Muscle of back (tissue), 13 donors: ENCODE measurements around the gene INPP5B. TPM values are rescaled to one million over a fixed set of nuclear protein-coding genes. Genes with fewer than 3 reads are reported as not detected.
"Not testable (repeated sequence)": the region's sequence is repeated elsewhere in the genome, so short reads cannot be mapped to it uniquely, and the experiment has no call there.

Source experiments
- DNase-seq, 3 donors: peaks; one replicate each; pipeline versions ENCODE4 v3.0.0 to v3.0.0-alpha.2; 2013
- long read RNA-seq, 9 donors: transcript quantifications; one replicate each; lab custom pipeline, GENCODE V29; 2026
- polyA plus RNA-seq, 10 donors: library from polyadenylated mRNA; unstranded; fragments of 120-200 nt; gene quantifications; one replicate each; pipeline ENCODE4 v1.2.1, GENCODE V29; 2013; ENCODE audit not compliant: insufficient read length in 10 of 10

INPP5B gene
- 10 to 100 TPM in 9 of 10 donors, 1 to 10 TPM in 1; 7.1 to 13.6 (median 10.8) TPM for polyA plus RNA-seq
- long read RNA-seq, donor 1 = 0 reads
- long read RNA-seq, donor 2 = 0 reads
- long read RNA-seq, donor 3 = 0 reads
- long read RNA-seq, donor 4 = 0 reads
- long read RNA-seq, donor 5, partial matches to known transcripts = 0 of 1 reads
- long read RNA-seq, donor 5, other reads (novel, unspliced or antisense) = 0 of 1 reads
- long read RNA-seq, donor 6, partial matches to known transcripts = 0 of 1 reads
- long read RNA-seq, donor 6, other reads (novel, unspliced or antisense) = 0 of 1 reads
- long read RNA-seq, donor 7 = 0 reads
- long read RNA-seq, donor 8 = 0 reads
- long read RNA-seq, donor 9 = 0 reads

DNA sequence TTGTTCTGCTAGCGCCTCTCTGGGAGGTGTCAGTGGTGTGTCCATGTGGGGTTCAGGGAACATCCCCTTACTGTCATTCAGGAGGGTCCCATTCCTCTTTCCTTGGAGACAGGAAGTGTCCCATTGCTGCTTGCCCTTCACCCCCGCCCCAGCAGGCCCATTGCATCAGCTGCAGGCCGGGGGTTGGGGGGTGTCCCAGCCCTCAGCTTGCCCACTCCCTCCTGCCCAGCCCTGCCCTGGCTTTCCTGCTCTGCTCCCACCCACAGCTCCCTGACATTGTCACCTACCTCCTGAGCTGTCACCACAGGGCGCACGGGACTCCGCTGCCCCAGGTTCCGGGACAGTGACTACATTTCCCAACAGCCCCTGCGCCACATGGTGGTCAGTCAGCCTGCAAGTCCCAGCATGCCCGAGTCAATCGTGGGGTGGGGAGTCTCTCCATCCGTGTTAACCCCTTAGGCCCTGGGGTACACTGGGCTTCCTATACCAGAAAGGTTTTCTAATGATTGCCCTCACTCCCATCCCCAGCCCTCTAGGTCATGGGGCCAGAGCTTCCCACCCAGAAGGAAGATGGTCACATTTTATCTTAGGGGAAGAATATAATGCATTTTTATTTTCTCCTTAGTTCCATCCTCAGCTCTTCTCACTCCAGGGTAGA, at the start of gene INPP5B:
TSS of gene INPP5B (minus strand) at position 351 of the 658 bp plus-strand sequence. CDS start 745 bp downstream, outside the sequence.
- DNase-seq = peak; percentile 85 to 96 (median 87)

DNA sequence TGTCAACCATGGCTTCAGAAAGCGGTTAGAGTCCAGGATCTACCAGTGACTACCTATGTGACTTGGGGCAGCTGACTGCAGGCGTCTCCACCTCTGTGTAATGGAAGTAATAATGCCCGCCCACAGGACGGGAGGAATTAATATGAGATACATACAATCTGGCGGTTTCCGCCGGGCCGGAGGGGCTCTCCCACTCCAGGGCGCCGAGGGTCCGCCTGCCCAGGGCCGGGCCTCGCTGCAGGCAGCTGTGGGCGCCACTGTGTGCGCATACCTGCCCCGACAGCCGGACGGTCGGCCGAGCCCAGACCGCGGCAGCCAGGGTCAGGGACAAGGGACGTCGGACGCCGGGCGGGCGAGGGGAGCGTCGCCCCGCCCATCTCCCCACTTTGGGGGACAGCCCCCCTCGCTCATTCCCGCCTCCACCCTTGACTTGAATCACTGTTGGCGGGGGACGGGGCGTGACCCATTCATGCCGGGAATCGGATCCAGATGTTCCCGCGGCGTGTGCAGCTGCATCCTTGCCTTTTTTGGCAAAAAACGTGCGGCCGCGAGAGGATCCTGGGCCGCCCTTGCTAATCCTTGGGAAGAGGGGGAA, 49.0 kb upstream of the INPP5B start:
- DNase-seq = peak; percentile 96 to 98 (median 96)

DNA sequence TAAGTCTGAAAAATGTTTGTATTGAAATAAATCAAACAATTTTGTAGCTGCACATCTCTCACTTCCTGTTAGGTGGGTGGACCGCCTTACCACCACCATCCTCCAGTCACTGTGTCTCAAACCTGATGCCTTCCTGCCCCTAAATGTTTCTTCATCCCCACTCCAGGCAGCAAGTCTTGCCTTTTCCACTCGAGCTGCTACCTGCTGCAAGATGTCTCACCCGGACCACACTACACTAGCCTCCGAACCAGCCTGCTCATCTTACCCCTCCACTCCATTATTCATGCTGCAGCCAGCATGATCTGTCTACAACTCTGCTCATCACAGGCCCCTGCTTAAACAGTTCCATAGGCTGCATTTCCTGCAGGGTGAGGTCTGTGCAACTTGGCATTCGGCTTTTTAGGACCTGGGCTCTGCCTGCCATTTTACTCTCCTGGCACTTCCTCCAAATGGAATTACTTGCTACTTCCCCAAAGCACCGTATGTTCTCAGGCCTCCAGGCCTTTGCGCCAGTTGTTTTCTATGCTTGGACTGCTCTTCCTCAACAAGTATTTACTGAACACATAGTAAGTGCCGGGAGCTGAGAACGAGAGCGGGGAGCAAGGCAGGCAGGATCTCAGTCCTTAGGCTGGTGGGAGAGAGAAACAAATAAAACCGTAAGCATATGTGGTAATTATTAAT, 48.2 kb upstream of the INPP5B start:
- DNase-seq = peak in 1 of 3 donors; percentile 55

- no peak for DNase-seq
These were observed 42.6 kb upstream of the INPP5B start for GRCh38 chr1:37989361-37989930.

DNA sequence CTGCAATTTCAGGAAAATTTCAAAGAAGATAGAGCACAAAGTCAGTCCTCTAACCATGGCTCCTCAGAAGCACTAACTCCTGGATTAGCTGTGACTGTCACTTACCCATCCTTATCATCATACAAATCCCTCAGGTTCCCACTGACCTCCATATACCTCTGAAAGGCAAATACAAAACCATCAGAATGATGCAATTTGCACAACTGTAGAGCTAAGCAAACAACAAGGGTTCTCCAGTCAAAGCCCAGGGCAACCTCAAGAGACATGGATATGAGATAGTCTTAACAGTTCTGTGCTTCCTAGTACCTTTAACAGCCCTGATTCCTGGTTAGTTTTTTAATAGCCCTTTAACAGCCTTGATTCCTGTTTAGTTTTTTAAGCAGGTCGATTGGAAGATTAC, 40.8 kb upstream of the INPP5B start:
- DNase-seq = no peak

DNA sequence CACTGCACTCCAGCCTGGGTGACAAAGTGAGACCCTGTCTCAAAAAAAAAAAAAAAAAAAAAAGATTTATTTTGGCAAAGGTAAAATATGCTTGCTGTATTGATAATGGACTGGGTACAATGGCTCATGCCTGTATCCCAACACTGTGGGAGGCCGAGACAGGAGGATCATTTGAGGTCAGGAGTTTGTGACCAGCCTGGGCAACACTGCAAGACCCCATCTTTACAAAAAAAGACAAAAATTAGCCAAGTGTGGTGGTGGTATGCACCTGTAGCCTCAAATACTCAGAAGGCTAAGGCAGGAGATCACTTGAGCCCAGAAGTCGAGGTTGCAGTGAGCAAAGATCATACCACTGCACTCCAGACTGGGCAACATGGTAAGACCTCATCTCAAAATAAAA, 36.7 kb upstream of the INPP5B start:
- DNase-seq = no peak

DNA sequence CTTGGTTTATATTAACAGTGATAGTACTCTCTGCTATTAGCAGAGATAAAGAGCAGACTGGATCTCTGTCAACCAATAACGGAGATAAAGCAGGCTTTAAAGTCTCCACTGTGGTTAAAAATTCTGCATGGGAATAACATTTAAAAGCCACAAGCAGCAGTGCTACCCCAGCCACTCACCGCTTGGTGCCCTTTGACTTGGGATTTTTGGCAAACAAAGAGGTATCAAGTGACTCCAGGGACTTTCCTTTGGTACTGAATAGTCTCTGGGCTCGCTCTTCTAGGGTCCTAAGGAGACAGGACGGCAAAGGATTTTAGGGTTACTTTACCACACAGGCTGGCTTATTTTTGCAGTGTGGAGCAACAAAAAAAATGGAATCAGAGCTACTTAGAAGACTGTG, 31.7 kb upstream of the INPP5B start:
- DNase-seq = no peak

GRCh38 chr1:37975083-37975482, 28.2 kb upstream of the INPP5B start:
- not testable (repeated sequence) for DNase-seq

DNA sequence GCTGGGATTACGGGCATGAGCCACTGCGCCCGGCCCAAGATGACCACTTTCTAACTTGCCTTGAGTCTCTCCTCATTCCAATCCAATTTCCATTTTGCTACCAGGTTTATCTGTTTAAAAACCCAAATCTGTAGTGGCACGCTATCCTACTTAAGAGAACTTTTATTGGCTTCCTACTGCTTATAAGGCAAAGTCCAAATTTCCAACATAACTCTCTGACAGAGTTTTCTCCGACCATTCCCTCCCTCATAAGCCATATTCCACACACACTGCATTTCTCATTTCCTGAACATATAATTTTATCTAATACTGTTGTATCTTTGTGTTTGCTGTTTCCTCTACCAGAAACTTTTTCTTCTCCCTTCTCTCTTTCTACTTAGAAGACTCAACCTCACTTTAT, 27.7 kb upstream of the INPP5B start:
- DNase-seq = no peak

DNA sequence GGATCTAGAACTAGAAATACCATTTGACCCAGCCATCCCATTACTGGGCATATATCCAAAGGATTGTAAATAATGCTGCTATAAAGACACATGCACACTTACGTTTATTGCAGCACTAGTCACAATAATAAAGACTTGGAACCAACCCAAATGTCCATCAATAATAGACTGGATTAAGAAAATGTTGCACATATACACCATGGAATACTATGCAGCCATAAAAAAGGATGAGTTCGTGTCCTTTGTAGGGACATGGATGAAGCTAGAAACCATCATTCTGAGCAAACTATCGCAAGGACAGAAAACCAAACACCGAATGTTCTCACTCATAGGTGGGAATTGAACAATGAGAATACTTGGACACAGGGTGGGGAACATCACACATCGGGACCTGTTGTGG, 26.8 kb upstream of the INPP5B start:
- not testable (repeated sequence) for DNase-seq

DNA sequence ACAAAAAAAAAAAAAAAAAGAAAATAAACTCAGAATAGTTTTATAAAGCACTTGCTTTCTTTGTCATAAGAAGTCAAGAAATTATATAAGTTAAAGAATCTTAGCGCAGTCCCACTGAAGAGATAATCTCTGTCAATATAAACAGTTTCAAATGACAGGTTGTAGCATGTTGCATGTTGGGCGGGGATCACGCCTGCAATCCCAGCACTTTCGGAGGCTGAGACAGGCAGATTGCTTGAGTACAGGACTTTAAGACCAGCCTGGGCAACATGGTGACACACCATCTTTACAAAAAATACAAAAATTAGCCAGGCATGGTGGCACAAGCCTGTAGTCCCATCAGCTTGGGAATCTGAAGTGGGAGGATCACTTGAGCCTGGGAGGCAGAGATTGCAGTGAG, 18.4 kb upstream of the INPP5B start:
- no peak for DNase-seq

- DNase-seq = not testable (repeated sequence)
These were observed 17.3 kb upstream of the INPP5B start for GRCh38 chr1:37964106-37964505.

DNA sequence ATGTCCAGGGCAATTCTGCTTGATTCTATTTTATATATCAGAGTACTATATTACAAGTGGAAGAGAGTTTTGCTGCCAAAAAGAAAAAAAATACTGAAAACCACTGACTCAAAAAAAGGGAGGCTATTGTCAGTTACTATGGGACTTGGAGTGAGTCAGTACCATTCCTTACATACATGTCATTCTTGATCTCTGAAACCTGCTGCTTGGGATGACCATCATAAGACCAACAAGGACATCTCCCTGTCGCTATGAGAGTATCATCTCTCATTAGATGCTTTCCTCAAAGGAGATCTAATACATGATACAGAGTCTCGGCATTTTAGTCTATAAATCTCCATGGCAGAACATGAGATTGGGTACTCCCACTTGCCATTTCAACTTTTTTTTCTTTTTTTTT, 11.8 kb upstream of the INPP5B start:
- peak in 1 of 3 donors; percentile 84 for DNase-seq

- no peak for DNase-seq
These were observed 8.8 kb upstream of the INPP5B start for GRCh38 chr1:37955685-37956084.

- DNase-seq = no peak
These were observed 7.6 kb upstream of the INPP5B start for GRCh38 chr1:37954316-37954971.

GRCh38 chr1:37952738-37953137, 5.9 kb upstream of the INPP5B start:
- no peak for DNase-seq

- no peak for DNase-seq
These were observed 5.2 kb upstream of the INPP5B start for GRCh38 chr1:37951783-37952624.

- no peak for DNase-seq
These were observed 4.4 kb upstream of the INPP5B start for GRCh38 chr1:37951041-37951782.

- no peak for DNase-seq
These were observed 2.8 kb upstream of the INPP5B start for GRCh38 chr1:37949524-37950152.
